AG09309 (cell line): ENCODE data around the gene FILIP1L.

Experiments
- DNase-seq: peaks from one replicate; pipeline ENCODE4 v3.0.0-alpha.2; 2010; ENCODE audit warnings: low read depth
- H3K4me3 ChIP-seq: 2 replicates; pipeline ENCODE4 v1.5.1; 2011; ENCODE audit warnings: mild to moderate bottlenecking, low read depth, low read length, moderate library complexity; ENCODE audit not compliant: control insufficient read depth
- CTCF ChIP-seq: IDR thresholded peaks from 2 replicates; pipeline ENCODE4 v1.5.1; 2011; ENCODE audit warnings: mild to moderate bottlenecking, low read depth, low read length, inconsistent platforms; ENCODE audit not compliant: insufficient read depth, control insufficient read depth; ENCODE audit errors: missing control alignments

Gene FILIP1L

DNA sequence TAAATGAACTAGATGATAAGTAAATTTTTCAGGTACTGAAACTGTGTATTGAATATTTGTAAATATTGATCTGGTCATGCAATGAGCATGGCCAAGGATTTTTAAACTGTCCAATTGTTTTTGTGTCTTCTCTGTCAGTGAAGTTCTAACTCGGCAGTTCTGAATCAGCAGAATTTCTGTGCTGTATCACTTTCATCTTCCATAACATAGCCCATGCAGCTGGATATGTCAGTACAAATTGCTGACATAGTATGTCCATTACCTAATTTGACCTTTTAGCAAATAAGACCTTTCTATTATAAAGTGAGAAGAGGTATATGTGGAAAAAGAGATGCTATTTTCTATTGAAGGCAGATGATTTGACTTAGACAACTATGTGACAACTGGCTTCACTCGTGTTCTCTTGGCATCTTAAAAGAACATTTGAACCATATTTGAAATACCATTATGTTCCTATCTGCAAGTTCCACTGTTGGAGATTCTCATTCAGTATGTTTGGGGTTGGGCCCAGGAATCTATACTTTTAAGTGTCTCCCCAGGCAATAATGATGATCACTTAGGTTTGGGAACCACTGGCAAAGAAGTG, 206.2 kb downstream of the FILIP1L start:
- no peak for TF ChIP-seq CTCF
- H3K4me3 ChIP-seq: no peak overlapping the region
- no peak for DNase-seq

DNA sequence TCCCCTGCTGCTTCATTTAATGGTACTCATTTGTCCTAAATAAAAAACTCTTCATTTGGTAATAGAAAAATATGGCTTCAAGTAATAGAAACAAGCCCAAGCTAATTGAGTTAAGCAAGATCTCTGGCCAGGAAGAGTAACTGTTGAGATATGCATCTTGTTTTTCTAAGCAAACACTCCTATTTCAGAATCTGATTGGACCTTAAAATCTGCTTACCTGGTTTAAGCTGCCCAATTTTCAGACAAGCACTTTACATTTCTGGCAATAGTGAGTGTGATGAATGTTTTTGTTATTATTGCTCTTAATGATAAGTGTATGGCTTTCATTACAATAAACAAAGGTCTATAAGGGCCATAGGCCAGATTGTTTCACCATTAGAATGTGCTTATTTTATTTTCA, 210.4 kb downstream of the FILIP1L start:
- no peak overlapping the region for H3K4me3 ChIP-seq
- TF ChIP-seq CTCF: no peak
- no peak for DNase-seq

DNA sequence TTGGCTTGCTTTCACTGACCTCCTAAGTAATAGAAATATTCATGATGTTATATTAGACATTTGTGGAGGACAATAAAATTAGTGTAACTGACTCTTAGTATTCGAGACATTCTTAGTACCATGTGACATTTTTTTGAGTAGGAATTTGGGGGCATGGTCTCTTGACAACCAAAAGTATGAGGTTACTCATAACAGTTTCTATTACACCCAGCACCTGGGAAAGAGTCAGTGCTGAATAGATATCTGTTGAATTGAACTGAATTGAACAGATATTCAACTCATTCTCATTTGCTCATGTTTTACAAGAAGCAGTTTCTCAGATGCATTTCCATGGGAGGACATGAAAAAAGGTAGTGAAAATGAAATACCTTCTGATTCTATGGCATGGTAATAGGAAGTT, 212.2 kb downstream of the FILIP1L start:
- TF ChIP-seq CTCF: no peak
- H3K4me3 ChIP-seq: no peak overlapping the region
- DNase-seq: no peak

DNA sequence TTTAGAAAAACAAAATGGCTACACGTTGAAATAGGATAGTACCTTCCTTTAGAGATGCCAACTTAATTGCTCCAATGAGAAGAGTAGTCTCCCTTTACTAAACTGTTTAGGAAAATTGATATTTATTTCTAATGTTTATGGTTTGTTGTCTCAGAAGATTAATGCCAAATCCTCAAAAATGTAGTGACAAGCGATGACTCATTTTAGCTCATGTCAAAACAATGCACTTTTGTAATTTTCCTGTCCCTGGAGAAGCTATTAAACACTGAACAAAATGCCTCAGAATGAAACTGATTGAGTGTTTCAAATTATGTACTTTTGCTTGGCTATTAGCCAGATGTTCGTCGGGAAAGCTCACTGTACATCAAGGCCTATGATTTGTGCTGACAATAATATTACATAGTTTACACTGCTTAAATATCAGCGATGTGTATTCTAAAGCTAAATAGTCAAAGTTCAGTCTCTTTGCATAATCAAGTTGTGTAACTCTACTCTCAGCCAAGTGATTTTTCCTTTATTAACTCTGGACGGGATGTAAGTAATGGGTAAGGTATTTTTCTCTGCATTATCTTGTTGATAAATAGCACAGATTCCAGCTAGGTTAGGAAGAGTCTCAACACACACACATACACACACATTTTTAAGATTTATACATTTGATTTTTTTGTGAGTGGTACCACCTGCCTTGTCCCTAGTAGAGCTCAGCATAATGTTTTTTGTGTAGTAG, 212.9 kb downstream of the FILIP1L start:
- no peak overlapping the region for H3K4me3 ChIP-seq
- no peak for DNase-seq
- no peak for TF ChIP-seq CTCF

GRCh38 chr3:99900248-99900647, 214.1 kb downstream of the FILIP1L start:
- no peak for TF ChIP-seq CTCF
- H3K4me3 ChIP-seq: no peak overlapping the region
- no peak for DNase-seq

DNA sequence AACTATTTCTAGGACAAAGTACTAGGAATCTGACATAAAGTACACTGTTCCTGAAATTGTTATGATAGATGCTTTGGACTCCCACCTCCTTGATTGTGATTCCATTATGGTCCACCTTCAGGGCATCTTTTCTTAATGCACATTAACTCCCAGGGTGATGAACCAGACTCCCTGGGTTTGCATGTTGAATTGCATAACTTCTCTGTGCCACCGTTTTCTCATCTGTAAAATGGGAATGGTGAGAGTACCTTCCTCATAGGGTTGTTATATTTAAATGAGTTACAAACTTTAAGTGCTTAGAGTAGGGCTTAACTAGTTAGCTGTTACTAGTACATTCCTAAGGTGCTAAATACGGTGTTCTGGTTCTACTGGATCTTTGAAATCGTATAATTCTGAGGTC, 214.7 kb downstream of the FILIP1L start:
- no peak overlapping the region for H3K4me3 ChIP-seq
- no peak for TF ChIP-seq CTCF
- no peak for DNase-seq
